Uterus (tissue), 2 donors: ENCODE measurements around the gene IGFALS.

Experiments
- POLR2A ChIP-seq, 2 donors: fragments of 450-650 bp; IDR thresholded peaks; one replicate each; pipeline ENCODE4 v1.6.1; 2016; ENCODE audit warnings: antibody characterized with exemption in 2 of 2, mild to moderate bottlenecking in 1 of 2, moderate library complexity in 1 of 2
- TF ChIP-seq, protein P1 (sequence below), 4 experiments: fragments of 200-600 bp in 2 of 4; fragments of 450-650 bp in 2 of 4; sonication (generic) in 2 of 4; IDR thresholded peaks; one replicate each; pipeline ENCODE4 v1.5.1; 2016 to 2019; ENCODE audit warnings: antibody characterized with exemption in 4 of 4, mild to moderate bottlenecking in 2 of 4, moderate library complexity in 1 of 4

DNA sequence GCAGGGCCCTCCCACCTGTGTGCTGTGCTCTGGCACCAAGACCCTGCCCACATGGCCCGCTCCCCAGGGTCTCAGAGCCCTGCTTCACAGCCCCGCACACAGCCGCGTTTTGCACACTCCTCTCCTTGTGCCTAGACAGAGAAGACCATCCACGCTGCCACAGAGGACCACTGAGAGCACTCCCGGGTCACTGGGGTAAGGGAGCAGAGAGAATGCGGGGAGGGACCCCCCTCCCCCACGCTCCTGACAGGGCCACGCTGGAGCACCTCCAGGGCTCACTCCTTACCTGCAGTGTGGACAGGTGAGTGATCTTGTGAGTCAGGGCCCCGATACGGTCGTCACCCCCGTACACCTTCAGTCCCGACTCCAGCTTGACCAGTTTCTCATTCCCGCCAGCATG lies 26.1 kb upstream of the IGFALS start:
- TF ChIP-seq, protein P1, sequence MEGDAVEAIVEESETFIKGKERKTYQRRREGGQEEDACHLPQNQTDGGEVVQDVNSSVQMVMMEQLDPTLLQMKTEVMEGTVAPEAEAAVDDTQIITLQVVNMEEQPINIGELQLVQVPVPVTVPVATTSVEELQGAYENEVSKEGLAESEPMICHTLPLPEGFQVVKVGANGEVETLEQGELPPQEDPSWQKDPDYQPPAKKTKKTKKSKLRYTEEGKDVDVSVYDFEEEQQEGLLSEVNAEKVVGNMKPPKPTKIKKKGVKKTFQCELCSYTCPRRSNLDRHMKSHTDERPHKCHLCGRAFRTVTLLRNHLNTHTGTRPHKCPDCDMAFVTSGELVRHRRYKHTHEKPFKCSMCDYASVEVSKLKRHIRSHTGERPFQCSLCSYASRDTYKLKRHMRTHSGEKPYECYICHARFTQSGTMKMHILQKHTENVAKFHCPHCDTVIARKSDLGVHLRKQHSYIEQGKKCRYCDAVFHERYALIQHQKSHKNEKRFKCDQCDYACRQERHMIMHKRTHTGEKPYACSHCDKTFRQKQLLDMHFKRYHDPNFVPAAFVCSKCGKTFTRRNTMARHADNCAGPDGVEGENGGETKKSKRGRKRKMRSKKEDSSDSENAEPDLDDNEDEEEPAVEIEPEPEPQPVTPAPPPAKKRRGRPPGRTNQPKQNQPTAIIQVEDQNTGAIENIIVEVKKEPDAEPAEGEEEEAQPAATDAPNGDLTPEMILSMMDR (IDR thresholded peaks at IDR 0.05): no peak
- no peak for TF ChIP-seq POLR2A (IDR thresholded peaks at IDR 0.05)
